Small intestine (tissue), 7 donors: ENCODE results near the gene QPCT. TPM values are rescaled to one million over a fixed set of nuclear protein-coding genes. Genes with fewer than 3 reads are reported as not detected.
A peak's percentile ranks its signal among the peaks of the same experiment; 100 is the strongest.

ENCODE experiments used
- DNase-seq, 2 donors: peaks; one replicate each; pipeline versions ENCODE4 v3.0.0 to v3.0.0-alpha.2; 2013
- FAIRE-seq: peaks from 2 replicates; lab custom pipeline; 2012; peaks lifted over from hg19 to GRCh38; lab: Jason Lieb, UNC
- H3K27ac ChIP-seq, 3 donors: one replicate each; pipeline ENCODE4 v1.5.1; 2013; ENCODE audit warnings: low read length in 2 of 3, mild to moderate bottlenecking in 2 of 3, control low read depth in 1 of 3, inconsistent platforms in 1 of 3, low read depth in 1 of 3, moderate library complexity in 1 of 3
- H3K27me3 ChIP-seq, 3 donors: one replicate each; pipeline ENCODE4 v1.6.1; 2013; ENCODE audit warnings: low read length in 3 of 3, inconsistent platforms in 1 of 3; ENCODE audit not compliant: control insufficient read depth in 3 of 3, insufficient read depth in 3 of 3
- H3K36me3 ChIP-seq, 3 donors: one replicate each; pipeline ENCODE4 v1.6.1; 2013; ENCODE audit warnings: low read length in 3 of 3, inconsistent platforms in 1 of 3, low read depth in 1 of 3, mild to moderate bottlenecking in 1 of 3, moderate library complexity in 1 of 3; ENCODE audit not compliant: control insufficient read depth in 3 of 3, insufficient read depth in 2 of 3
- H3K4me1 ChIP-seq, 3 donors: one replicate each; pipeline ENCODE4 v1.6.1; 2013; ENCODE audit warnings: low read length in 2 of 3, inconsistent platforms in 1 of 3, low read depth in 1 of 3, mild to moderate bottlenecking in 1 of 3, moderate library complexity in 1 of 3; ENCODE audit not compliant: control insufficient read depth in 3 of 3, insufficient read depth in 2 of 3
- H3K4me3 ChIP-seq, 3 donors: one replicate each; pipeline ENCODE4 v1.5.1; 2013; ENCODE audit warnings: low read length in 3 of 3, control low read depth in 1 of 3, inconsistent platforms in 1 of 3, low read depth in 1 of 3, mild to moderate bottlenecking in 1 of 3, moderate library complexity in 1 of 3
- H3K9me3 ChIP-seq, 2 donors: one replicate each; pipeline ENCODE4 v1.6.1; 2013; ENCODE audit warnings: low read depth in 1 of 2, low read length in 1 of 2; ENCODE audit not compliant: control insufficient read depth in 2 of 2, insufficient read depth in 1 of 2
- WGBS, 3 donors: extraction: QIAGEN DNeasy Blood & Tissue Kit; methylation state at CpG; one replicate each; pipeline ENCODE4 v1.1.7; 2013; 5-methylcytosine and 5-hydroxymethylcytosine counted together
- polyA plus RNA-seq, 4 donors: library from polyadenylated mRNA; stranded (reverse) in 3 of 4; unstranded in 1 of 4; fragments of 200-250 nt in 3 of 4; fragments of 120-200 nt in 1 of 4; gene quantifications; one replicate each; pipeline versions ENCODE4 v1.2.1 to v1.2.3, GENCODE V29; 2013
- donor health status: healthy with polysubstance abuse.
- donor health status: control.
- donor health status: control.
- donor health status: Bipolar disorder and iron deficiency.
- donor health status: healthy.

Gene QPCT
- polyA plus RNA-seq, 4 donors = 0.67 to 10.1 (median 2.3) TPM

- WGBS, 3 donors = 45 to 55% (median 53%) methylated on average over 4 of the region's 4 CpGs
- Histone ChIP-seq H3K36me3 (no peaks in the 10 kb centered on the region), H3K27ac (no peak overlapping the region), H3K4me3 (no peak overlapping the region), H3K9me3 (no peaks in the 10 kb centered on the region), H3K4me1 (no peaks in the 10 kb centered on the region), H3K27me3 (no peaks in the 10 kb centered on the region)
- FAIRE-seq (no peak), DNase-seq (no peak)
Observed at GRCh38 chr2:37366773-37367172, 22.3 kb downstream of the QPCT start.

- no peaks in the 10 kb centered on the region for H3K36me3 ChIP-seq
- H3K27me3 ChIP-seq = no peaks in the 10 kb centered on the region
- H3K9me3 ChIP-seq = no peaks in the 10 kb centered on the region
- DNase-seq (no peak), FAIRE-seq (no peak)
- 93 to 98% (median 94%) methylated on average over 7 of the region's 7 CpGs for WGBS, 3 donors
- no peak overlapping the region for H3K4me3 ChIP-seq
- no peak overlapping the region for H3K27ac ChIP-seq
- H3K4me1 ChIP-seq = no peaks in the 10 kb centered on the region
Observed at GRCh38 chr2:37367310-37367709, 22.9 kb downstream of the QPCT start.

- H3K27ac ChIP-seq = no peak overlapping the region
- FAIRE-seq (no peak), DNase-seq (no peak)
- no peak overlapping the region for H3K4me3 ChIP-seq
- no peaks in the 10 kb centered on the region for H3K4me1 ChIP-seq
- no peaks in the 10 kb centered on the region for H3K27me3 ChIP-seq
- no peaks in the 10 kb centered on the region for H3K9me3 ChIP-seq
- H3K36me3 ChIP-seq = no peaks in the 10 kb centered on the region
- 82 to 86% (median 86%) methylated on average over 2 of the region's 2 CpGs for WGBS, 3 donors
Observed at GRCh38 chr2:37367984-37368383, 23.6 kb downstream of the QPCT start.

- H3K9me3 ChIP-seq = no peaks in the 10 kb centered on the region
- no peaks in the 10 kb centered on the region for H3K4me1 ChIP-seq
- no peaks in the 10 kb centered on the region for H3K36me3 ChIP-seq
- FAIRE-seq (no peak), DNase-seq (no peak)
- H3K27ac ChIP-seq = no peak overlapping the region
- H3K27me3 ChIP-seq = no peaks in the 10 kb centered on the region
- WGBS, 3 donors = 90 to 96% (median 95%) methylated on average over 1 of the region's 1 CpG
- no peak overlapping the region for H3K4me3 ChIP-seq
Observed at GRCh38 chr2:37370666-37371065, 26.2 kb downstream of the QPCT start.

GRCh38 chr2:37372000-37372399, 27.6 kb downstream of the QPCT start:
- FAIRE-seq = no peak
- DNase-seq = no peak

GRCh38 chr2:37375741-37376288, 31.4 kb downstream of the QPCT start:
- Histone ChIP-seq H3K27me3 (no peaks in the 10 kb centered on the region), H3K4me3 (no peak overlapping the region), H3K36me3 (no peaks in the 10 kb centered on the region), H3K9me3 (no peaks in the 10 kb centered on the region), H3K4me1 (no peaks in the 10 kb centered on the region), H3K27ac (no peak overlapping the region)
- DNase-seq = no peak
- FAIRE-seq = no peak
- 65 to 72% (median 72%) methylated on average over 8 of the region's 8 CpGs for WGBS, 3 donors

More at GRCh38 chr2:37372000-37372399, 27.6 kb downstream of the QPCT start:
- H3K4me1 ChIP-seq = no peaks in the 10 kb centered on the region
- H3K27ac ChIP-seq = no peak overlapping the region
- no peaks in the 10 kb centered on the region for H3K27me3 ChIP-seq
- no peak overlapping the region for H3K4me3 ChIP-seq
- no peaks in the 10 kb centered on the region for H3K9me3 ChIP-seq
- no peaks in the 10 kb centered on the region for H3K36me3 ChIP-seq

GRCh38 chr2:37376421-37377186, 32.2 kb downstream of the QPCT start:
- H3K36me3 ChIP-seq = no peaks in the 10 kb centered on the region
- FAIRE-seq (no peak), DNase-seq (no peak)
- no peaks in the 10 kb centered on the region for H3K9me3 ChIP-seq
- H3K27ac ChIP-seq = peak overlapping the region in 1 of 3 donors; percentile 11
- H3K4me1 ChIP-seq = no peaks in the 10 kb centered on the region
- WGBS, 3 donors = 59 to 69% (median 63%) methylated on average over 9 of the region's 9 CpGs
- H3K4me3 ChIP-seq = no peak overlapping the region
- no peaks in the 10 kb centered on the region for H3K27me3 ChIP-seq

- Histone ChIP-seq H3K4me3 (no peak overlapping the region), H3K4me1 (no peaks in the 10 kb centered on the region), H3K27me3 (no peaks in the 10 kb centered on the region), H3K36me3 (no peaks in the 10 kb centered on the region), H3K27ac (peak overlapping the region in 1 of 3 donors; percentile 60), H3K9me3 (no peaks in the 10 kb centered on the region)
- DNase-seq (no peak), FAIRE-seq (no peak)
- WGBS, 3 donors = 45 to 74% (median 48%) methylated on average over 3 of the region's 3 CpGs
Observed at GRCh38 chr2:37377187-37377532, 32.7 kb downstream of the QPCT start.
